H9 (cell line): ENCODE data around the gene ENHO. TPM values are rescaled to one million over a fixed set of nuclear protein-coding genes. Genes with fewer than 3 reads are reported as not detected.

ENCODE experiments used
- DNase-seq: peaks from one replicate; pipeline ENCODE4 v3.0.0-alpha.2; 2017
- H2AFZ ChIP-seq: one replicate; pipeline ENCODE4 v1.6.1; 2013; ENCODE audit warnings: mild to moderate bottlenecking, low read length, control low read depth, moderate library complexity
- H2AK5ac ChIP-seq: 2 replicates; pipeline ENCODE4 v1.6.1; 2013; ENCODE audit warnings: low read length, control low read depth, mixed read lengths; ENCODE audit not compliant: insufficient read length
- H2BK120ac ChIP-seq: one replicate; pipeline ENCODE4 v1.6.1; 2013; ENCODE audit warnings: low read depth, mild to moderate bottlenecking, low read length, control low read depth, inconsistent platforms; ENCODE audit not compliant: poor library complexity, severe bottlenecking
- H2BK12ac ChIP-seq: 2 replicates; pipeline ENCODE4 v1.6.1; 2013; ENCODE audit warnings: low read length, control low read depth, mixed read lengths, low read depth; ENCODE audit not compliant: insufficient read length
- H2BK15ac ChIP-seq: 2 replicates; pipeline ENCODE4 v1.6.1; 2013; ENCODE audit warnings: low read depth, low read length, control low read depth
- H2BK20ac ChIP-seq: one replicate; pipeline ENCODE4 v1.6.1; 2013; ENCODE audit warnings: low read depth, mild to moderate bottlenecking, low read length, control low read depth, inconsistent platforms; ENCODE audit not compliant: poor library complexity, severe bottlenecking
- H2BK5ac ChIP-seq: 2 replicates; pipeline ENCODE4 v1.6.1; 2013; ENCODE audit warnings: low read length, control low read depth, mixed read lengths; ENCODE audit not compliant: insufficient read length
- H3K14ac ChIP-seq: 2 replicates; pipeline ENCODE4 v1.6.1; 2013; ENCODE audit warnings: low read length, control low read depth; ENCODE audit not compliant: insufficient read depth
- H3K18ac ChIP-seq: 2 replicates; pipeline ENCODE4 v1.6.1; 2013; ENCODE audit warnings: low read depth, mild to moderate bottlenecking, mixed read lengths, low read length, control low read depth; ENCODE audit not compliant: insufficient read length
- H3K23ac ChIP-seq: 2 replicates; pipeline ENCODE4 v1.6.1; 2013; ENCODE audit warnings: low read length, control low read depth, mixed read lengths, low read depth; ENCODE audit not compliant: insufficient read length
- H3K23me2 ChIP-seq: 2 replicates; pipeline ENCODE4 v1.6.1; 2013; ENCODE audit warnings: low read depth, mild to moderate bottlenecking, mixed read lengths, low read length, control low read depth; ENCODE audit not compliant: insufficient read length, poor library complexity, severe bottlenecking
- H3K27ac ChIP-seq: 2 replicates; pipeline ENCODE4 v1.5.1; 2013; ENCODE audit warnings: low read length, control low read depth, mixed read lengths, low read depth; ENCODE audit not compliant: insufficient read length
- H3K27me3 ChIP-seq: 2 replicates; pipeline ENCODE4 v1.6.1; 2013; ENCODE audit warnings: low read length, control low read depth, inconsistent platforms; ENCODE audit not compliant: insufficient read depth
- H3K4ac ChIP-seq: 2 replicates; pipeline ENCODE4 v1.6.1; 2013; ENCODE audit warnings: low read depth, mild to moderate bottlenecking, control low read depth, inconsistent platforms, low read length, moderate library complexity
- H3K4me1 ChIP-seq: 2 replicates; pipeline ENCODE4 v1.6.1; 2013; ENCODE audit warnings: low read length, control low read depth, inconsistent platforms; ENCODE audit not compliant: insufficient read depth
- H3K4me2 ChIP-seq: 2 replicates; pipeline ENCODE4 v1.6.1; 2013; ENCODE audit warnings: low read length, control low read depth, mixed read lengths; ENCODE audit not compliant: insufficient read length, insufficient read depth
- H3K56ac ChIP-seq: 2 replicates; pipeline ENCODE4 v1.6.1; 2013; ENCODE audit warnings: low read depth, mild to moderate bottlenecking, mixed read lengths, low read length, control low read depth; ENCODE audit not compliant: insufficient read length
- H3K79me1 ChIP-seq: 2 replicates; pipeline ENCODE4 v1.6.1; 2013; ENCODE audit warnings: low read depth, mild to moderate bottlenecking, moderate library complexity, low read length, control low read depth, inconsistent platforms; ENCODE audit not compliant: insufficient read depth, poor library complexity, severe bottlenecking
- H3K79me2 ChIP-seq: 2 replicates; pipeline ENCODE4 v1.6.1; 2013; ENCODE audit warnings: low read length, control low read depth, inconsistent platforms; ENCODE audit not compliant: insufficient read depth
- H3K9ac ChIP-seq: 2 replicates; pipeline ENCODE4 v1.6.1; 2013; ENCODE audit warnings: low read length, control low read depth, mixed read lengths; ENCODE audit not compliant: insufficient read length; ENCODE audit errors: extremely low read depth
- H3K9me3 ChIP-seq: one replicate; pipeline ENCODE4 v1.6.1; 2013; ENCODE audit warnings: low read depth, low read length, inconsistent platforms; ENCODE audit not compliant: control insufficient read depth
- H3T11ph ChIP-seq: one replicate; pipeline ENCODE4 v1.6.1; 2013; ENCODE audit warnings: mild to moderate bottlenecking, low read length, control low read depth, inconsistent platforms
- H4K20me1 ChIP-seq: one replicate; pipeline ENCODE4 v1.6.1; 2013; ENCODE audit not compliant: control insufficient read depth, insufficient read length, insufficient read depth
- H4K5ac ChIP-seq: 2 replicates; pipeline ENCODE4 v1.6.1; 2013; ENCODE audit warnings: low read depth, mild to moderate bottlenecking, mixed read lengths, low read length, control low read depth; ENCODE audit not compliant: insufficient read length
- H4K8ac ChIP-seq: replicated peaks from 2 replicates; pipeline ENCODE4 v1.6.1; 2013; ENCODE audit warnings: low read length, control low read depth, mixed read lengths, low read depth; ENCODE audit not compliant: insufficient read length
- H4K91ac ChIP-seq: 2 replicates; pipeline ENCODE4 v1.6.1; 2013; ENCODE audit warnings: low read depth, mild to moderate bottlenecking, moderate library complexity, mixed read lengths, low read length, control low read depth; ENCODE audit not compliant: insufficient read length
- H3K27ac Mint-ChIP-seq, 3 experiments: 2 replicates in 2 of 3; 3 replicates in 1 of 3; pipeline ENCODE4 v1.8.0; 2020 to 2021; ENCODE audit warnings: mixed read lengths in 3 of 3, mild to moderate bottlenecking in 1 of 3, moderate library complexity in 1 of 3
- H3K27me3 Mint-ChIP-seq: 2 replicates; pipeline ENCODE4 v1.8.0; 2021; ENCODE audit warnings: low read depth, mild to moderate bottlenecking, moderate library complexity, mixed read lengths
- H3K36me3 Mint-ChIP-seq, 3 experiments: 2 replicates in 2 of 3; 3 replicates in 1 of 3; pipeline ENCODE4 v1.8.0; 2020 to 2021; ENCODE audit warnings: low read depth in 3 of 3, mixed read lengths in 3 of 3; ENCODE audit not compliant: insufficient read depth in 1 of 3
- H3K4me1 Mint-ChIP-seq, 2 experiments: 2 replicates each; pipeline ENCODE4 v1.8.0; 2020; ENCODE audit warnings: mixed read lengths in 2 of 2
- H3K4me3 Mint-ChIP-seq, 2 experiments: 2 replicates in 1 of 2; 3 replicates in 1 of 2; pipeline ENCODE4 v1.8.0; 2020 to 2021; ENCODE audit warnings: mild to moderate bottlenecking in 2 of 2, mixed read lengths in 2 of 2, moderate library complexity in 1 of 2
- H3K9me3 Mint-ChIP-seq, 2 experiments: 2 replicates in 1 of 2; 3 replicates in 1 of 2; pipeline ENCODE4 v1.8.0; 2020; ENCODE audit warnings: mild to moderate bottlenecking in 2 of 2, mixed read lengths in 2 of 2, moderate library complexity in 1 of 2
- CTCF ChIP-seq: fragments of 200-600 bp; sonication (generic); conservative IDR thresholded peaks from 3 replicates; pipeline ENCODE4 v1.8.0; 2021; ENCODE audit warnings: antibody characterized with exemption, mild to moderate bottlenecking
- WGBS: extraction: QIAGEN DNeasy Blood & Tissue Kit; methylation state at CpG from one replicate; pipeline ENCODE4 v1.1.7; 2013; ENCODE audit warnings: missing lambda C conversion rate, low lambda C conversion rate, mixed read lengths; ENCODE audit not compliant: insufficient read length; ENCODE audit errors: extremely low coverage; 5-methylcytosine and 5-hydroxymethylcytosine counted together
- total RNA-seq: library from RNA; stranded (reverse); gene quantifications from 2 replicates; pipeline ENCODE4 v1.2.1, GENCODE V29; 2021

ENHO gene
- total RNA-seq, 1 experiment from 2014 or later, result 14.5 TPM

GRCh38 chr9:34546102-34546833 lies 23.5 kb upstream of the ENHO start:
- H4K91ac ChIP-seq, result no peak overlapping the region
- H3K27ac ChIP-seq, result no peak overlapping the region
- Mint-ChIP-seq H3K9me3 (no peaks in the 10 kb centered on the region), H3K27ac (no peak overlapping the region; a peak in 1 of 7 replicates), H3K4me1 (peaks cover 0 to 6% of the 10 kb centered on the region in 2 experiments; a peak in 2 of 4 replicates), H3K27me3 (peaks cover 16% of the 10 kb centered on the region), H3K4me3 (no peak overlapping the region), H3K36me3 (no peaks in the 10 kb centered on the region)
- H4K20me1 ChIP-seq, result no peaks in the 10 kb centered on the region
- WGBS, result no CpG with 5 or more reads among the region's 7 CpGs
- H3K27me3 ChIP-seq, result no peaks in the 10 kb centered on the region
- H2BK20ac ChIP-seq, result no peak overlapping the region
- no peak overlapping the region for H4K5ac ChIP-seq
- H3K9ac ChIP-seq, result no peak overlapping the region
- H2BK5ac ChIP-seq, result no peak overlapping the region
- H3K79me1 ChIP-seq, result no peaks in the 10 kb centered on the region
- no peak for DNase-seq
- H4K8ac ChIP-seq, result no peak overlapping the region
- no peak overlapping the region for H3K18ac ChIP-seq
- H2AFZ ChIP-seq, result no peak overlapping the region
- no peaks in the 10 kb centered on the region for H3K23me2 ChIP-seq
- H3K56ac ChIP-seq, result no peak overlapping the region
- no peaks in the 10 kb centered on the region for H3K79me2 ChIP-seq
- no peak overlapping the region for H3K14ac ChIP-seq
- no peak for TF ChIP-seq CTCF
- H2BK12ac ChIP-seq, result no peak overlapping the region
- H3K4me1 ChIP-seq, result no peaks in the 10 kb centered on the region
- no peak overlapping the region for H2BK15ac ChIP-seq
- no peak overlapping the region for H3K4me2 ChIP-seq
- no peak overlapping the region for H3T11ph ChIP-seq
- no peak overlapping the region for H2BK120ac ChIP-seq
- H3K9me3 ChIP-seq, result no peaks in the 10 kb centered on the region
- no peak overlapping the region for H2AK5ac ChIP-seq
- no peak overlapping the region for H3K4ac ChIP-seq
- H3K23ac ChIP-seq, result no peak overlapping the region
